ENCODE data around the gene SHH.
"Not testable (repeated sequence)": the region's sequence is repeated elsewhere in the genome, so short reads cannot be mapped to it uniquely, and the experiment has no call there.

SHH gene

GRCh38 chr7:155817515-155817914 lies 5.3 kb upstream of the SHH start:
- H3K4me1 Mint-ChIP-seq (ENCODE audit: low read depth); H3K36me3 Mint-ChIP-seq (ENCODE audit: low read depth); H3K9me3 Mint-ChIP-seq; H3K27ac Mint-ChIP-seq; H3K4me3 Mint-ChIP-seq: not testable (repeated sequence)
- peaks cover 27% of the 10 kb centered on the region for H3K27me3 Mint-ChIP-seq

GRCh38 chr7:155816996-155817395 lies 4.7 kb upstream of the SHH start:
- peaks cover 3% of the 10 kb centered on the region for H3K4me1 Mint-ChIP-seq (ENCODE audit: low read depth)
- H3K27ac Mint-ChIP-seq: no peak overlapping the region
- H3K9me3 Mint-ChIP-seq: no peaks in the 10 kb centered on the region
- H3K36me3 Mint-ChIP-seq (ENCODE audit: low read depth): no peaks in the 10 kb centered on the region
- no peak overlapping the region for H3K4me3 Mint-ChIP-seq
- peaks cover 27% of the 10 kb centered on the region for H3K27me3 Mint-ChIP-seq

DNA sequence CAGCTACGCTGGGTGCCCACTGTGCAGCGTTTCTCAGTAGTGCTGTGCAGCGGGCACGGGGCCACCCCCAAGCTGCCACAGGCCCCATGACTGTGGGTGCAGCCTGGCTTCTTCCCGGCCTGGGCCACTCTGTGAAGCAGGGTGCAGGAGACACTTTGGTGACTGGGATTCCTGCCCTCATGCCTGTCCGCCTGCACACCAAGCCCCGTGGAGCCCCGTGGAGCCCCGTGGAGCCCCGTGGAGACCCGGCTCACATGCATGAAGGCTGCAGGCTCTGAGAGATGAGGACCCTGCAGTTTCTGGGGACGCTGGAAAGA lies 3.9 kb upstream of the SHH start:
- Mint-ChIP-seq H3K4me1 (ENCODE audit: low read depth) (peaks cover 8% of the 10 kb centered on the region), H3K9me3 (no peaks in the 10 kb centered on the region), H3K4me3 (no peak overlapping the region), H3K27ac (no peak overlapping the region), H3K36me3 (ENCODE audit: low read depth) (no peaks in the 10 kb centered on the region), H3K27me3 (peaks cover 36% of the 10 kb centered on the region)

- H3K4me3 Mint-ChIP-seq: no peak overlapping the region
Observed at GRCh38 chr7:155815332-155816191, 3.3 kb upstream of the SHH start.

DNA sequence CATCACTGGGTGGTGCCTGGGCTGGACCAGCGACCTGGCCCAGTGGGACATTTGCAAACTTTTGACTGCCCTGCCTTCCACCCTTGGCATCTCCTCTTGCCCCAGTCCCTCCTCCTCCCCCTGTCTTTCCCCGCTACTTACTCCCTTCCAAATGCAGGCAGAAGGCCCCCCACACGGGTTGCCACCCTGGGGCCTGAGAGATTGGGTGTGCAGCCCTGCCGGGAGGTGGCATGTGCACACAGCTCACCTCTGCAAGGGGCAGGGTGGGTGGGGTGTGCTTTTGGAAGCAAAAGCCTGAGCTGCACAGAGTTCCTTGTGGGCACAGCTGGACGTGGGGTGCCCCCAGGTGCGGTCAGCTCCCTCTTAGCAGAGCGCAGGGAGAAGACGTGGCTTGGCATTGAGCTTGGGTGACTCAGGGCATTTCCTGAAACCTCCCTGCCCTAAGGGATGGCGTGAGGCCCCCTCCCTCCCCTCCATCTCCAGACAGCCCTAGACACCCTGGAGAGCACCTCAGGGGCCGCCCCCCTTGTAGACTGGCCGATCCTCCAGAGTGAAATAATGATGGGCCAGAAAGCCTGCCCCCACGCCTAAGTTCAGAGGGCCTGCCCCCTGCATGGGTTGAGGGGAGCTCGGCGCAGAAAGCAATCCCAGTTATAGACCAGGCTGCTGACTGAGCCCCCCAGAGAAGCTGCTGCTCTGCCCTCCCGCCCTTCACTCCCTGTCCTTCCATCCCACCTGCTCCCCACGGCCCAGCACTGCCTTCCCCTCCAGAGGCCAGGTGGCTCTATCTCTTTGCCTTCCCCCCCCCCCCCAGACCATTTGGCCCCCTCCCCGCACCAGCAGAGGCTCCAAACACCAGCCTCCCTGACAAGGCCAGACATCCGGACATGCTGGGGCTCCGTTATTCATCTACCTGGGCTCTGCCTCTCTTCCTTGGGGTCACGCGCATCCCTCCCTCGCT lies 2.3 kb upstream of the SHH start:
- Mint-ChIP-seq H3K4me3 (no peak overlapping the region), H3K4me1 (ENCODE audit: low read depth) (peaks cover 14% of the 10 kb centered on the region), H3K27ac (no peak overlapping the region), H3K36me3 (ENCODE audit: low read depth) (no peaks in the 10 kb centered on the region), H3K9me3 (no peaks in the 10 kb centered on the region), H3K27me3 (peaks cover 44% of the 10 kb centered on the region)

More at GRCh38 chr7:155815332-155816191, 3.3 kb upstream of the SHH start:
- H3K27ac Mint-ChIP-seq: no peak overlapping the region
- no peaks in the 10 kb centered on the region for H3K9me3 Mint-ChIP-seq
- H3K4me1 Mint-ChIP-seq (ENCODE audit: low read depth): peaks cover 13% of the 10 kb centered on the region
- no peaks in the 10 kb centered on the region for H3K36me3 Mint-ChIP-seq (ENCODE audit: low read depth)
- H3K27me3 Mint-ChIP-seq: peaks cover 42% of the 10 kb centered on the region

DNA sequence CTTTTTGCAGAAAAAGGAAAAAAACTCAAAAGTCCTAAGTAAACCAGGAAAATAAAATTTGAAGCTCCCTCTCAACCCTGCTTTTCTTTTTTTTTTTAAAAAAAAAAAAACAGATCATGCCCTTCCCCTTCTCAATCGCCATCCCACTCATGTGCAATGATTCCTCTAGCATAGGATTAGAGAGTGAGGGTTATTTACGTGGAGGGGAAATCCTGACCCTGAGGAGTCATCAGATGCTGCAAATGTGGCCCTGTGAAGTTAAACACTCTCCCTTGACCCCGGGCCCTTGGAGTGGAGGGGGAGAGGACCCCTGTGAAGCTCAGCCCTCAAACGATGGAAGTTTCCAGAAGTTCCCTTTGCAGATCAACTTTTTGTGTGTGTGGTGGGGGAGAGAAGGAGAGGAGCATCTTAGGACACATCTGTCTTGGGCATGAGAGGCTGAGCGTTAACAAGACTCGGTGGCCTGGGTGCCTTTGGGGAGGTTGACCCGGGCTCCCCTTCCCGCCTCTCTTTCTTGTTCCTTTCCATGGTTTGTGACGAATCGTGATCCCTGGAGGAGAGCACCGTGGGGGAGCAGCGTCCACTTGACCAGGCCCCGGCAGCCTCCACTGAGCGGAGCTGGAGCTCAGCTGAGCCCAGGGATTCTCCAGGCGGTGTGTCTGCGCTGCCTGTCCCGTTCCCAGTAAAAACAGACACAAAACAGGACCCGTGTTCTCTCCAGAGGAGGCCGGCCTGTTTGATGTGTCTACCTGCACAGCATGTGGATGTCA lies 1.5 kb upstream of the SHH start:
- Mint-ChIP-seq H3K27ac (no peak overlapping the region), H3K36me3 (ENCODE audit: low read depth) (no peaks in the 10 kb centered on the region), H3K9me3 (no peaks in the 10 kb centered on the region), H3K27me3 (peaks cover 53% of the 10 kb centered on the region), H3K4me3 (no peak overlapping the region), H3K4me1 (ENCODE audit: low read depth) (peaks cover 17% of the 10 kb centered on the region)

- peaks cover 17% of the 10 kb centered on the region for H3K4me1 Mint-ChIP-seq (ENCODE audit: low read depth)
- H3K36me3 Mint-ChIP-seq (ENCODE audit: low read depth): no peaks in the 10 kb centered on the region
- H3K27me3 Mint-ChIP-seq: peaks cover 55% of the 10 kb centered on the region
- H3K4me3 Mint-ChIP-seq: no peak overlapping the region
- H3K9me3 Mint-ChIP-seq: no peaks in the 10 kb centered on the region
- no peak overlapping the region for H3K27ac Mint-ChIP-seq
Observed at GRCh38 chr7:155813125-155813524, 862 bp upstream of the SHH start.

DNA sequence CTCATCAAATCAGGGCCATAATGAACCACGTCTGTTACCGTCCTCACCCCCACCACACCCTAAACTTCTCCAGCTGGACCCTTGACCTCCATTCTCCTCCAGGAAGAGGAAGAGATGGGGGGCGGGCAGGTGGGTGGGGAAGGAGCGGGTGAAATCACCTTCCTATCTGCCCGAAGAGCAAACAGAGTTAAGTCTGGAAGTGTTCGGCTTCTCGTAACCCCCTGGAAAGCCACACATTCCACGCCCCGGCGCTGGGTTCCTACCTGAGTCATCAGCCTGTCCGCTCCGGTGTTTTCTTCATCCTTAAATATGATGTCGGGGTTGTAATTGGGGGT lies 736 bp downstream of the SHH start:
- no peak overlapping the region for H3K27ac Mint-ChIP-seq
- H3K36me3 Mint-ChIP-seq (ENCODE audit: low read depth): no peaks in the 10 kb centered on the region
- no peaks in the 10 kb centered on the region for H3K9me3 Mint-ChIP-seq
- peaks cover 28% of the 10 kb centered on the region for H3K4me1 Mint-ChIP-seq (ENCODE audit: low read depth)
- no peak overlapping the region for H3K4me3 Mint-ChIP-seq
- H3K27me3 Mint-ChIP-seq: peaks cover 69% of the 10 kb centered on the region

DNA sequence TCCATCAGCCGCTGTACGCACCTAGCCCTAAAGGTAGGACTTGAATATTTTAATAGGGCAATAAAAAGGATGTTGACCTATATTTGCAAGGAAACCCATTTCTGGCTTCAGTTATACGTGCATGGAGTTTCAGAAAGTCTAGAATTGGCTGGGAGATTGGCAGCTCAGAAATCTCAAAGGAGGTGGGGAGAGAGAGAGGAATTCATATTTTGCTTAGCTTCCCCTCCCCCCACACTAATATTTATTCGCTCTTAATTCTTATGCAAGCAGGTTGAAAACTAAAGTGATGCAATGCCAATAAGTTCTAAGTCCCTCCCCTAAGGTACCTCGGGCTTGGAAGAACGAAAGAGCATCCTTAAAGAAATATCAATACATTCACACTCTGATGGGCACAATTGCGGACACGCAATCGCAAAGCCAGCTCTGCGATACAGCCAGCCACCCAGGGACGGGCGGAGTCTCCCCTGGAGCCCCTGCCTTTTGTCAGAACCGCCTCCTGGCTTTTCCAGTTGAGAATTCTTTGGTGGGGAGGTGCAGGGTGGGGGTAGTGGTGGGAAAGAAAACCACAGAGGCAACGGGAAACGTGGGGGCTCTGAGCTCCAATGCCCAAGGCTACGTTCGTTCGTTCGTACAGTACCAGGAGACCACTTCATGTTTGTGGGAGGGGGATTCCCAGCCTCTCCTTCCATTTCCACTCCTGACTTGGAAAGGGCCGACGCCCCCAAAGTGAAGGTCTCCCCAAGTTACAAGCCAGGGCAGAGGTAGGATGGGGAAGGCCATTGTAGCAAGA lies 1.3 kb downstream of the SHH start:
- Mint-ChIP-seq H3K27me3 (peaks cover 72% of the 10 kb centered on the region), H3K9me3 (no peaks in the 10 kb centered on the region), H3K36me3 (ENCODE audit: low read depth) (no peaks in the 10 kb centered on the region), H3K4me3 (peak overlapping the region; percentile 10), H3K27ac (no peak overlapping the region), H3K4me1 (ENCODE audit: low read depth) (peaks cover 32% of the 10 kb centered on the region)

GRCh38 chr7:155809947-155810769 lies 2.1 kb downstream of the SHH start:
- no peaks in the 10 kb centered on the region for H3K36me3 Mint-ChIP-seq (ENCODE audit: low read depth)
- H3K27me3 Mint-ChIP-seq: peaks cover 69% of the 10 kb centered on the region
- H3K9me3 Mint-ChIP-seq: no peaks in the 10 kb centered on the region
- peaks cover 34% of the 10 kb centered on the region for H3K4me1 Mint-ChIP-seq (ENCODE audit: low read depth)
- no peak overlapping the region for H3K4me3 Mint-ChIP-seq
- no peak overlapping the region for H3K27ac Mint-ChIP-seq

- Mint-ChIP-seq H3K9me3 (no peaks in the 10 kb centered on the region), H3K4me3 (no peak overlapping the region), H3K27me3 (peaks cover 73% of the 10 kb centered on the region), H3K36me3 (ENCODE audit: low read depth) (no peaks in the 10 kb centered on the region), H3K27ac (no peak overlapping the region), H3K4me1 (ENCODE audit: low read depth) (peaks cover 36% of the 10 kb centered on the region)
Observed at GRCh38 chr7:155809332-155809946, 2.8 kb downstream of the SHH start.

GRCh38 chr7:155808549-155809331 lies 3.5 kb downstream of the SHH start:
- H3K4me3 Mint-ChIP-seq: no peak overlapping the region
- peaks cover 72% of the 10 kb centered on the region for H3K27me3 Mint-ChIP-seq
- peaks cover 39% of the 10 kb centered on the region for H3K4me1 Mint-ChIP-seq (ENCODE audit: low read depth)
- no peaks in the 10 kb centered on the region for H3K36me3 Mint-ChIP-seq (ENCODE audit: low read depth)
- H3K27ac Mint-ChIP-seq: no peak overlapping the region
- H3K9me3 Mint-ChIP-seq: no peaks in the 10 kb centered on the region

Data from stimulated activated naive CD8-positive, alpha-beta T cell treated with anti-CD3 and anti-CD28 coated beads, Interleukin-15, Interleukin-2, amounts not matched to agents 100 ng/mL and 50 ng/mL, for 24 hours (primary cell).